ENCODE results near the gene CACNA2D3.

Gene CACNA2D3

DNA sequence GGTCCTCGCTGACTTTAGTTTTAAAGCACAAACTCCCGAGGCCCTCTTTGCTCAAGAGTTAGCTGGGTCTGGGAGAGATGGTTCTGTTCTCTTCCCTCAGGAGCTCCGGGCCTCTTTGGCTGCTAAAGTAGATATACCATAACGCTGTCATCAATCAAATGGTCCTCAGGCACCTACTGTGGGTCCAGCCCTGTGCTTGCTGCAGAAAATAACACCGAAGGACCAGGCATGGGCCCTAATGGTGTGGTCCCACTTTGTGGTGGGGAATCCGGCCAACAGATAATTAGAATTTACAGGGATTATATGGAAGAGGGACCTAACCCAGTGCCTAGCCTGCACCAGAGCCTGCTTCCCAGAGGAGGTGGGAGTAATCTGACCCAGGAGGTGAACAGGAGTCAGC lies 458.1 kb downstream of the CACNA2D3 start:
- TF ChIP-seq, protein P1, sequence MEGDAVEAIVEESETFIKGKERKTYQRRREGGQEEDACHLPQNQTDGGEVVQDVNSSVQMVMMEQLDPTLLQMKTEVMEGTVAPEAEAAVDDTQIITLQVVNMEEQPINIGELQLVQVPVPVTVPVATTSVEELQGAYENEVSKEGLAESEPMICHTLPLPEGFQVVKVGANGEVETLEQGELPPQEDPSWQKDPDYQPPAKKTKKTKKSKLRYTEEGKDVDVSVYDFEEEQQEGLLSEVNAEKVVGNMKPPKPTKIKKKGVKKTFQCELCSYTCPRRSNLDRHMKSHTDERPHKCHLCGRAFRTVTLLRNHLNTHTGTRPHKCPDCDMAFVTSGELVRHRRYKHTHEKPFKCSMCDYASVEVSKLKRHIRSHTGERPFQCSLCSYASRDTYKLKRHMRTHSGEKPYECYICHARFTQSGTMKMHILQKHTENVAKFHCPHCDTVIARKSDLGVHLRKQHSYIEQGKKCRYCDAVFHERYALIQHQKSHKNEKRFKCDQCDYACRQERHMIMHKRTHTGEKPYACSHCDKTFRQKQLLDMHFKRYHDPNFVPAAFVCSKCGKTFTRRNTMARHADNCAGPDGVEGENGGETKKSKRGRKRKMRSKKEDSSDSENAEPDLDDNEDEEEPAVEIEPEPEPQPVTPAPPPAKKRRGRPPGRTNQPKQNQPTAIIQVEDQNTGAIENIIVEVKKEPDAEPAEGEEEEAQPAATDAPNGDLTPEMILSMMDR (IDR thresholded peaks at IDR 0.05): no peak
- Histone ChIP-seq H3K36me3 (ENCODE audit: control insufficient read depth, insufficient read depth, low read length) (no peaks in the 10 kb centered on the region), H3K4me2 (ENCODE audit: low read length) (no peak overlapping the region), H3K9ac (no peak overlapping the region), H3K27ac (no peak overlapping the region), H3K4me3 (ENCODE audit: low read depth, low read length) (no peak overlapping the region), H3K9me3 (ENCODE audit: control insufficient read depth, low read length) (no peaks in the 10 kb centered on the region), H3K4me1 (no peaks in the 10 kb centered on the region), H3K27me3 (ENCODE audit: control insufficient read depth, insufficient read depth, low read length) (no peaks in the 10 kb centered on the region), H3K79me2 (no peaks in the 10 kb centered on the region), H2AFZ (no peak overlapping the region)

GRCh38 chr3:54582424-54582823 lies 460.1 kb downstream of the CACNA2D3 start:
- Histone ChIP-seq H3K36me3 (ENCODE audit: control insufficient read depth, insufficient read depth, low read length) (no peaks in the 10 kb centered on the region), H3K27ac (no peak overlapping the region), H2AFZ (no peak overlapping the region), H3K9me3 (ENCODE audit: control insufficient read depth, low read length) (no peaks in the 10 kb centered on the region), H3K4me3 (ENCODE audit: low read depth, low read length) (no peak overlapping the region), H3K4me1 (no peaks in the 10 kb centered on the region), H3K27me3 (ENCODE audit: control insufficient read depth, insufficient read depth, low read length) (no peaks in the 10 kb centered on the region), H3K4me2 (ENCODE audit: low read length) (no peak overlapping the region), H3K79me2 (no peaks in the 10 kb centered on the region), H3K9ac (no peak overlapping the region)
- TF ChIP-seq, protein P1 (IDR thresholded peaks at IDR 0.05): no peak

DNA sequence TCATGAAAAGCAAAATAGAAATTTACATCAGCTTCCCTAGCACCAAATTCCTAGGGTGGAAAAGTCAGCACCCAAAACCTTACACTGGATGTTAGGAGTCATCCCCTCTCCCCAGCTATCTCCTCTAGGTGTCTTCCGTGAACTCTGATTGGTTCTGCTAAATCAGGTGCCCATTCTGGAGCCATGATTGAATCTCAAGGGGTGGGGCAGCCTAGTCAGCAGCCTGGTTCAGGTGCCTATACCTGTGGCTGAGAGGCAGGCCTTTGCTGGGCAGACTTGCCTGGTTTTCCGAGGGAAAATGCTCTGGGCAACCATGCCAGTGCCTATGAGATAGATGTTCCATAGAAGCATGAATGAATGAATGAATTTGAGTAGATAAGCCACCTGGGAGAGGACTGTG lies 468.8 kb downstream of the CACNA2D3 start:
- H3K27ac ChIP-seq: no peak overlapping the region
- H3K9me3 ChIP-seq (ENCODE audit: control insufficient read depth, low read length): no peaks in the 10 kb centered on the region
- no peak overlapping the region for H3K9ac ChIP-seq
- H3K4me1 ChIP-seq: no peaks in the 10 kb centered on the region
- H2AFZ ChIP-seq: no peak overlapping the region
- no peaks in the 10 kb centered on the region for H3K36me3 ChIP-seq (ENCODE audit: control insufficient read depth, insufficient read depth, low read length)
- H3K4me2 ChIP-seq (ENCODE audit: low read length): no peak overlapping the region
- no peaks in the 10 kb centered on the region for H3K79me2 ChIP-seq
- H3K27me3 ChIP-seq (ENCODE audit: control insufficient read depth, insufficient read depth, low read length): no peaks in the 10 kb centered on the region
- H3K4me3 ChIP-seq (ENCODE audit: low read depth, low read length): no peak overlapping the region
- TF ChIP-seq, protein P1 (IDR thresholded peaks at IDR 0.05): no peak

GRCh38 chr3:54593653-54594052 lies 471.3 kb downstream of the CACNA2D3 start:
- no peak overlapping the region for H2AFZ ChIP-seq
- no peak overlapping the region for H3K27ac ChIP-seq
- H3K4me3 ChIP-seq (ENCODE audit: low read depth, low read length): no peak overlapping the region
- TF ChIP-seq, protein P1 (IDR thresholded peaks at IDR 0.05): no peak
- H3K27me3 ChIP-seq (ENCODE audit: control insufficient read depth, insufficient read depth, low read length): no peaks in the 10 kb centered on the region
- no peaks in the 10 kb centered on the region for H3K79me2 ChIP-seq
- no peaks in the 10 kb centered on the region for H3K36me3 ChIP-seq (ENCODE audit: control insufficient read depth, insufficient read depth, low read length)
- H3K9ac ChIP-seq: no peak overlapping the region
- H3K4me2 ChIP-seq (ENCODE audit: low read length): no peak overlapping the region
- H3K9me3 ChIP-seq (ENCODE audit: control insufficient read depth, low read length): no peaks in the 10 kb centered on the region
- H3K4me1 ChIP-seq: no peaks in the 10 kb centered on the region

- Histone ChIP-seq H3K9me3 (ENCODE audit: control insufficient read depth, low read length) (no peaks in the 10 kb centered on the region), H3K27me3 (ENCODE audit: control insufficient read depth, insufficient read depth, low read length) (no peaks in the 10 kb centered on the region), H3K79me2 (no peaks in the 10 kb centered on the region), H3K27ac (no peak overlapping the region), H3K9ac (no peak overlapping the region), H3K4me1 (no peaks in the 10 kb centered on the region), H2AFZ (no peak overlapping the region), H3K4me3 (ENCODE audit: low read depth, low read length) (no peak overlapping the region), H3K36me3 (ENCODE audit: control insufficient read depth, insufficient read depth, low read length) (no peaks in the 10 kb centered on the region), H3K4me2 (ENCODE audit: low read length) (no peak overlapping the region)
- TF ChIP-seq, protein P1 (IDR thresholded peaks at IDR 0.05): no peak
Measured at GRCh38 chr3:54596087-54596486, 473.7 kb downstream of the CACNA2D3 start.

All from parathyroid adenoma (tissue), 2 donors.